Measurements from ENCODE around the gene NFATC2IP. TPM values are rescaled to one million over a fixed set of nuclear protein-coding genes. Genes with fewer than 3 reads are reported as not detected.

The NFATC2IP gene
- total and polyA plus RNA-seq, 4 donors, result 5.8 to 17.6 (median 11.9) TPM

- no peak for TF ChIP-seq REST (IDR thresholded peaks at IDR 0.05)
- no peak for TF ChIP-seq HNF4A (conservative IDR thresholded peaks at IDR 0.05)
These were observed 34.7 kb downstream of the NFATC2IP start (continued) for GRCh38 chr16:28985211-28986041.

- DNase-seq (ENCODE audit: low spot score), result no peak
- no peak for TF ChIP-seq RXRA (IDR thresholded peaks at IDR 0.05)
- no peak for TF ChIP-seq TAF1 (conservative IDR thresholded peaks at IDR 0.05)
- no peak for TF ChIP-seq FOXA2 (IDR thresholded peaks at IDR 0.05)
- TF ChIP-seq REST (IDR thresholded peaks at IDR 0.05), result no peak
- no peak for TF ChIP-seq JUND (IDR thresholded peaks at IDR 0.05)
- no peak for TF ChIP-seq YY1 (IDR thresholded peaks at IDR 0.05)
- no peak for TF ChIP-seq SP1 (IDR thresholded peaks at IDR 0.05)
- TF ChIP-seq NR2F2 (IDR thresholded peaks at IDR 0.05), result no peak
- TF ChIP-seq FOXA1 (IDR thresholded peaks at IDR 0.05), result no peak
- no peak for TF ChIP-seq ATF3 (IDR thresholded peaks at IDR 0.05)
- TF ChIP-seq RAD21 (IDR thresholded peaks at IDR 0.05), result no peak
- TF ChIP-seq CTCF (IDR thresholded peaks at IDR 0.05; ENCODE audit: low read depth, low read length, missing input control), result no peak
- TF ChIP-seq ZBTB33 (IDR thresholded peaks at IDR 0.05), result no peak
- no peak for TF ChIP-seq HNF4G (IDR thresholded peaks at IDR 0.05)
- no peak for TF ChIP-seq GABPA (IDR thresholded peaks at IDR 0.05 in 1 of 2, conservative IDR thresholded peaks at IDR 0.05 in 1 of 2)
- Histone ChIP-seq H3K27ac (ENCODE audit: low read depth in 1 of 2, low read length in 2 of 2) (no peak overlapping the region), H3K36me3 (ENCODE audit: control insufficient read depth in 4 of 4, insufficient read depth in 3 of 4, low read depth in 1 of 4, low read length in 3 of 4) (peaks cover 6 to 49% (median 9%) of the 10 kb centered on the region in 4 donors), H3K9ac (ENCODE audit: low read depth in 1 of 2, low read length in 2 of 2) (no peak overlapping the region), H3K4me3 (ENCODE audit: low read depth in 1 of 3, low read length in 3 of 3) (no peak overlapping the region), H3K9me3 (ENCODE audit: control insufficient read depth in 4 of 4, low read length in 3 of 4) (peaks cover 0 to 3% (median 0%) of the 10 kb centered on the region in 4 donors), H3K27me3 (ENCODE audit: control insufficient read depth in 4 of 4, insufficient read depth in 4 of 4, low read length in 3 of 4) (no peaks in the 10 kb centered on the region), H3K4me1 (ENCODE audit: control insufficient read depth in 4 of 4, insufficient read depth in 4 of 4, low read length in 3 of 4) (no peaks in the 10 kb centered on the region)
- WGBS, result 91% methylated on average over 9 of the region's 9 CpGs
These were observed 35.3 kb downstream of the NFATC2IP start for GRCh38 chr16:28986046-28986445.

Measured in liver (tissue), 9 donors.